NCI-H146 treated with DMSO at 0.1 percent for 48 hours (cell line): ENCODE data around the gene EIF4G3.

Experiments used
- DNase-seq: peaks from one replicate; lab custom pipeline; 2025; ENCODE audit not compliant: unreplicated experiment; lab: John Stamatoyannopoulos, UW

EIF4G3 gene

DNA sequence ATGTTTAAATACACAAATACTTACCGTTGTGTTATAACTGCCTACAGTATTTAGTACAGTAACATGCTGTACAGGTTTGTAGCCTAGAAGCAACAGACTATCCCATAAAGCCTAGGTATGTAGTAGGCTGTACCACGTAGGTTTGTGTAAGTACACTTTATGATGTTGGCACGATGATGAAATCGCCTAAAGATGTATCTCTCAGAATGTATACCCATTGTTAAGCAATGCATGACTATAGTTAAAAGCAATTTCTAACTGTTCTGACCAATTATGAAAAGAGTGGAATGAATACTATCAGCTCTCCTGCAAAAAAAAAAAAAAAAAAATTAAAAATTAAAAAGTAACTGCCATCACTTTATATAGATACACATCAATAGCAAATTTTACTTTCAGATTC lies 401.0 kb downstream of the EIF4G3 start:
- no peak for DNase-seq

DNA sequence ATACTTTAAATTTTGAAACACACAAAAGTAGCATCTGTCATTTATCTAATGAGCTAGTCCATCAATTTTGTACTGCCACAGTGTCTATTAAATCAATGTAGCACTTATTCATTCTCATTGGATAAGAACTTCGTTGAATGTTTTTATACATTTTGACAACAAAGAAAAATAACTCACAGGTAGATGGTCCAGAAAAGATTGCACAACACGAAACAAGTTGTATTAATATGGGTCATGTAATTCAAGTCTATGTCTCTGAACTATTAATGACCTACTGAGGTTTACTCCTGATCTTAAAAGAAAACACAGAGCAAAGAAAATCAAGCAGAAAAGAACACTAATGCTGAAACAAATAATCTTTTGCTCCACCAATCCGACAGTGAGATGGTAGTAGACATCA lies 404.9 kb downstream of the EIF4G3 start:
- DNase-seq, result no peak

- DNase-seq, result no peak
Observed at GRCh38 chr1:20770314-20771087, 406.2 kb downstream of the EIF4G3 start.

DNA sequence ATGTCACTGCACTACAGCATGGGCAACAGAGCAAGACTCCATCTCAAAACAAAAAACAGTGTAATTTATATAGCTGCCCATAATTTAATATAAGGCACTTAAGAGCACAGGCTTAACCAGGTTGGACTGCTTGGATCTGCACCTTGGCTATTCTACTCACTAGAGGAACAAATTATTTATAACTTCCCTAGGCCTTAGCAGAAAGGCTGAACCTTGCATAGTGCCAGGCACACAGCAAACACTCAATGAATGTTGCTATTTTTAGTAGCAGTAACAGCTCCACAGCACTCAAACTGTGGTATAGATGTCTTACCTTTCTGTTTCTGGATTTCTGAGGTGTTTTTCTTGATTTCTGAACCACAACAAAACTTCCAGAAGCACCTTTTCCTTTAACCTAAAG lies 409.4 kb downstream of the EIF4G3 start:
- no peak for DNase-seq

- DNase-seq, result no peak
Observed at GRCh38 chr1:20763417-20763816, 413.3 kb downstream of the EIF4G3 start.

- no peak for DNase-seq
Observed at GRCh38 chr1:20760322-20760721, 416.4 kb downstream of the EIF4G3 start.
